LNCAP (cell line): ENCODE measurements around the gene RPS6KA3.

Source experiments
- TF ChIP-seq, protein P1 (sequence below): fragments of 450-650 bp; IDR thresholded peaks from 2 replicates; pipeline ENCODE4 v1.5.1; 2017; ENCODE audit warnings: mild to moderate bottlenecking

The RPS6KA3 gene

GRCh38 chrX:20151689-20152088, 115.0 kb downstream of the RPS6KA3 start:
- TF ChIP-seq, protein P1, sequence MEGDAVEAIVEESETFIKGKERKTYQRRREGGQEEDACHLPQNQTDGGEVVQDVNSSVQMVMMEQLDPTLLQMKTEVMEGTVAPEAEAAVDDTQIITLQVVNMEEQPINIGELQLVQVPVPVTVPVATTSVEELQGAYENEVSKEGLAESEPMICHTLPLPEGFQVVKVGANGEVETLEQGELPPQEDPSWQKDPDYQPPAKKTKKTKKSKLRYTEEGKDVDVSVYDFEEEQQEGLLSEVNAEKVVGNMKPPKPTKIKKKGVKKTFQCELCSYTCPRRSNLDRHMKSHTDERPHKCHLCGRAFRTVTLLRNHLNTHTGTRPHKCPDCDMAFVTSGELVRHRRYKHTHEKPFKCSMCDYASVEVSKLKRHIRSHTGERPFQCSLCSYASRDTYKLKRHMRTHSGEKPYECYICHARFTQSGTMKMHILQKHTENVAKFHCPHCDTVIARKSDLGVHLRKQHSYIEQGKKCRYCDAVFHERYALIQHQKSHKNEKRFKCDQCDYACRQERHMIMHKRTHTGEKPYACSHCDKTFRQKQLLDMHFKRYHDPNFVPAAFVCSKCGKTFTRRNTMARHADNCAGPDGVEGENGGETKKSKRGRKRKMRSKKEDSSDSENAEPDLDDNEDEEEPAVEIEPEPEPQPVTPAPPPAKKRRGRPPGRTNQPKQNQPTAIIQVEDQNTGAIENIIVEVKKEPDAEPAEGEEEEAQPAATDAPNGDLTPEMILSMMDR = no peak

GRCh38 chrX:20149326-20149725, 117.4 kb downstream of the RPS6KA3 start:
- TF ChIP-seq, protein P1 = no peak

- TF ChIP-seq, protein P1 = no peak
These were observed 119.1 kb downstream of the RPS6KA3 start for GRCh38 chrX:20147561-20147960.

GRCh38 chrX:20144491-20144890, 122.2 kb downstream of the RPS6KA3 start:
- TF ChIP-seq, protein P1 = no peak

- TF ChIP-seq, protein P1 = no peak
These were observed 123.1 kb downstream of the RPS6KA3 start for GRCh38 chrX:20143561-20143960.

GRCh38 chrX:20143111-20143510, 123.6 kb downstream of the RPS6KA3 start:
- TF ChIP-seq, protein P1 = no peak

- TF ChIP-seq, protein P1 = no peak
These were observed 125.2 kb downstream of the RPS6KA3 start, which contains the start of gene EIF1AX for GRCh38 chrX:20141281-20142220. EIF1AX (minus strand) TSS chrX:20141838; CDS start chrX:20141640, 198 bp downstream.
